Measurements from ENCODE around the gene DYNC1I1.
"Not testable (repeated sequence)": the region's sequence is repeated elsewhere in the genome, so short reads cannot be mapped to it uniquely, and the experiment has no call there.

The DYNC1I1 gene

DNA sequence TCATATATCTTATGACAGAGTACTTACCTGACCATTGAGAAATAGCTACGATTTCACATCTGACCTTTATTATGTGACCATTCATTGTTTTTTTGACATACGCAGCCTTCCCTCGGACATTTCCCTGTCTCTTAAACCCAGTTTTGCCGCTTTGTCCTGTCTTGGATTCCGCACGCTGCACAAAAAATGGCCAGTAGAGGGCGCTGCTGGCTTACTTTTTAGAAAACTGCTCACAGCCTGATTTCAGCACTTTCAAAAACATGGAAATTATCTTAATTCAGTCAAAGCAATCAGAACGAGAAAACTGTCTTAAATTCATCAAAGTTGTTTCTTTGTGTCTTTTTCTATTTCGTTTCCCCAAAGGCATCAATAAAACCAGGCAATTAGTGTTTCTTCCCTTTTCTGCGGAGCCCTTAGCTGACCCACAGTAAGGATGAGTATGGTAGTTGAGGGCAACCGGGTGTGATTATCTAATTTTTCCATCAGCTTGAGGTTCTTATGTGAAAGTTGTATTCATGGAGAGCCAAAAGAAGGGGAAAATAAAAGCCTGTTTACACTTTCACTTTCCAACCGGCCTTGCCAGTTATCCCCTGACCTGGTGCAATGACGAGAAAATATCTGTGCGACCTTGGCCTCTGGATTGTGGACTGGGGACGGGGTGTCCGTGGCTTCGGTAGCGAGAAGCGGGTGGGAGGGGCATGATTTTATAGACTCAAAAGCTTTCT is 144.4 kb downstream of the DYNC1I1 start:
- peak; percentile 74 for DNase-seq

DNA sequence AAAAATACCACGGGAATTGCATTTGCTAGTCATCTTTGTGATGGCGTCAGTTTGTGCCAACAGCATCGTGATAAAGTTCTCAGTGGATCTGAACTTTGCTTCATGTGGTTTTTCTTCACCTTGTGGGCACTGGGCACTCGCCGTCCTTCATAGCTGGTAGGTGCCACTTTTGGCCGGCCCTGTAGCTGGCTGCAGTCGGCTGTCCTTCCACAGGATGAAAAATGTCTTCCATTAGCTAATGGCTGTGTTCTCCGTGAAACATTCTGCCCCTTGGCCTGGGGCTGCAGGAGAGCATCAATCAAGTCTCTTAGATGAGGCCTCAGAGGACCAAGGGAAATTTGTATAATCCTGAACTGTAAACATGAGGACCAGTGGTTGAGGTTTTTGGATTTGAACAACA is 145.3 kb downstream of the DYNC1I1 start:
- no peak for DNase-seq

- DNase-seq = no peak
These were observed 147.2 kb downstream of the DYNC1I1 start for GRCh38 chr7:95919556-95919955.

DNA sequence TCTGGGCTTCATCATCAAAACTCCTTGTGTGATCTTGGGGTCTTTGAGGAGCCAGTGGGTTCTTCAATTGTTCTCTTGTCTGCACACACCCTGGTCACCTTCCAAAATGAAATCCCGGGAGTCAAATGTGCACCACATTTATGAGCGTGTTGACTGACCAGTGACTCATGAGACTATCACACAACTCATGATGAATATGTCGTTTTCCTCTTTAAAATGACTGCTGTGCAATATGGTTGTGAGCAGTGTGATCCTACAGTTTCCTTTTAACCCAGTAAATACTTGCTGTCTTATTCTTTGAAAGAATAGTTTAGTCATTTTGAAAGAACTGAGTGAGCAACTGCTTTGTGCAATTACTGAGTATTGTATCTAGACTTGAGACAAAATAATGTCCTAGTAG is 149.2 kb downstream of the DYNC1I1 start:
- DNase-seq = no peak

DNA sequence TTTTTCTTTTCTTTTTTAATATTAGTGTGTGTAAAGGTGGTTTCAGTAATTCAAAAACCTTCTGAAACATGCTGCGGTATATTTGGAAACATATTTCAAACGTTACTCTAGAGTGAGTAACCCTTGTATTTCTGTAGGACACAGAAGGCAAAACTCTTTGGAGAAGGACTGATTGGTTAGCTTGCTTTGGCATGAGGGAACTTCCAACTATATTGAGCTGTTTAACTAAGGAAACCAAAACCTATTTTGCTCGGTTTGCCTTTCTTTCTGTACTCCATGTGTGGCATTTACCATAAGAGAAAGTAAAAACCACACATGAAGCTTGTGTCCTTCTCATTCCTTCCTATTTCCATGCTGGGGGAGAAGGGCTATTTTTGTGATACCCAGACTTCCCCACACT is 149.8 kb downstream of the DYNC1I1 start:
- no peak for DNase-seq

DNA sequence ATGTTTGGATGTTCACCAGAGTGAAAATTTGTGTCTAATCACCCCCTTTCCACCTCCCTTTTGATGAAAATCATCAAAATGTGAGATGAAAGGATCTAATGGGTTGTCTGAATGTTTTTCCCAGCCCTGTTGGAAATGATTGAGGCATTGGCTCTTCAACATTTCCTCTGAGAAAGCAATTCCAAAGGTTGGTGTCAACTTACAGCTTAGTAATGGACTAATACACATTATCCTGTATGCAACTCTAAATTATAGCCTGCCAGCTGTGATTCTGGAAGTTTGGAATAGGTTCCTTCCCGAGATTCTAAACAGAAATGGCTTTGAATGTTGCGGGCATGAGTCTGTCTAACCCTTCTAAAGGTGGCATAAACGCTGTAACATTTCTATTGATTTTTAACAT is 152.9 kb downstream of the DYNC1I1 start:
- no peak for DNase-seq

- no peak for DNase-seq
These were observed 153.6 kb downstream of the DYNC1I1 start for GRCh38 chr7:95925971-95926370.

GRCh38 chr7:95927756-95928155 is 155.4 kb downstream of the DYNC1I1 start:
- DNase-seq = no peak

- no peak for DNase-seq
These were observed 157.4 kb downstream of the DYNC1I1 start for GRCh38 chr7:95929710-95930280.

GRCh38 chr7:95931460-95932232 is 159.3 kb downstream of the DYNC1I1 start:
- DNase-seq = no peak

DNA sequence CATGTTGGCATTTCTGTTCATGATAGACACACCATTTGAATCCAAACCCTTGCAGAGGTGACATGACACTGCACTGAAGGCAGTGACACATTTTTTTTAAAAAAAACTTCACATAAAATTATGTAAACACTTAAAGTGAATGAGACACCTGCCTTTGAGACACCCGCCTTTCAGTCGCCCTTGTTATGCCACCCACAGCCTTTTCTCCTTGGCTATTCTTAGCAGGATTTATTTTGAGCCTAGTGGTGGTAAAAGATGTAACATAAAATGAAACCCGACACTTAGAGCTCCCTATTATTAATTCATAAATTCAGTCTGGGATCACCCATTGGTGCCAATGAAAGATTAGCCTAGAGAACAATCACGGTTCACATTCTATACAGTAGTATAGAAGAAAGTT is 161.3 kb downstream of the DYNC1I1 start:
- DNase-seq = no peak

DNA sequence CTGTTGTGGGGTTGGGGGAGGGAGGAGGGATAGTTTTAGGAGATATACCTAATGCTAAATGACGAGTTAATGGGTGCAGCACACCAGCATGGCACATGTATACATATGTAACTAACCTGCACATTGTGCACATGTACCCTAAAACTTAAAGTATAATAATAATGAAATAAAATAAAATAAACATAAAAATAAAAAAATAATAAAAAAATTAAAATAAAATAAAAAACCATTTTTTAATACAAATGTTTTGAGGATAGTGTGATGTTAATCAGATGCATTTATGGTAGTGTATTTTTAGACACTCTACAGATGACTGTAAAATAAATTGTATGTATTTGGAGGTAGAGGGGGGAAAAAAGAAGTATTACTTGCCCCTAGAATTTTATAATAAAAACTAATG is 172.5 kb downstream of the DYNC1I1 start:
- not testable (repeated sequence) for DNase-seq

GRCh38 chr7:95950698-95951097 is 178.3 kb downstream of the DYNC1I1 start:
- DNase-seq = no peak

DNA sequence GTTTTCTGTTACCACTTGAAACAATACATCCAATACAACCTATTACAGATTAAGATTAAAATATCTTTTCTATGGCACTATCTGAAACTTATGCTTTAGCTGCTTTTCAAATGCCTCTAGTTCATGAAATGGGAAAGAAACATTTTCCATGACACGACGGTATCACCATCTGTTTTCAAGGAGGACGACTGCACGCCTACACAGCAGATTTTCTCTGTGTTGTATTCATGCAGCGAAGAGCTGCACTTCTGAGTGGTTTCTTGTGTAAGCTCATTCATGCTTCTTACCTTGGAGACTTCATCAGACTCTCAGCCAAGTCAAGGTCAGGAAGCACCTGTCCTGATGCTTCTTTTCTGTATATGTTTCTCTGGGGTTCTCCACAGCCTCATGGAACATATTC is 179.2 kb downstream of the DYNC1I1 start:
- DNase-seq = no peak

DNA sequence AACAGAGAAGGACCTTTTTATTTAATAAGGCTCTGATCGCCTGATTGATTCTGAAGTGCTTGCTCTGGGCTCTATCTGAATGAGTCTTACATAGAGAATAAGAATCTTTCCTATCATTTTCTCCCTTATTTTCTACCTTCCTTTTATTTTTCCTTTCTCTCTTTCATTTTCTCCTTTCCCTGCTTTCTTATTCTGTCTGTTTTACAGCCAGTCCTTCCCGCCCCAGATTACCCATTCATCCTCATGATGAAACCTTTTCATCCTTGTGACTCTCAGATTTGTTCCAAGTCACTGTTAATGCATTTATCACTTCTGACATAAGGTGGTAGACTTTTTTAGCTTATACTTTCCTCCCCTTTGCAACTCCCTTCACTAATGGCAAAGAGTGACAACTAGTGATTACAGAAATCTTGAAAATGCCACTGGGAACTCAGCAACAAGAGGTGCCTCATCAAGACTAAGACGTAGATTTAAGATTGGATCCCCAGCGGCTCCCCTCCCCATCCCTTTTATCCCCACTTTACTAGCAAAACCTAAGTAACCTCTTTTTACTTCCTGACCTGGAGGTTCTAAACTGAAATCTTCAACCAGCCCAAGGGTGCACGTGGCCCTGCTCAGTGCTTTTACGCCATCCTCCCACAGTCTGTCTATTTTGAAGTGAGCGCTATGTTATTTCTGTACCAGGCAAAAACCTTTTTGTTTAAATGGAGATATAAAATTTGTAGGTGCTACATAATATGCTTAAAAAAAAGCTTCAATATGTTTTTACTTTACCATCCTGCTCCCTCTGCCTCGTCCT is 179.8 kb downstream of the DYNC1I1 start:
- DNase-seq = no peak

- no peak for DNase-seq
These were observed 180.5 kb downstream of the DYNC1I1 start for GRCh38 chr7:95952851-95953250.

GRCh38 chr7:95955748-95956147 is 183.4 kb downstream of the DYNC1I1 start:
- DNase-seq = no peak

- DNase-seq = no peak
These were observed 185.2 kb downstream of the DYNC1I1 start for GRCh38 chr7:95957510-95957909.

DNA sequence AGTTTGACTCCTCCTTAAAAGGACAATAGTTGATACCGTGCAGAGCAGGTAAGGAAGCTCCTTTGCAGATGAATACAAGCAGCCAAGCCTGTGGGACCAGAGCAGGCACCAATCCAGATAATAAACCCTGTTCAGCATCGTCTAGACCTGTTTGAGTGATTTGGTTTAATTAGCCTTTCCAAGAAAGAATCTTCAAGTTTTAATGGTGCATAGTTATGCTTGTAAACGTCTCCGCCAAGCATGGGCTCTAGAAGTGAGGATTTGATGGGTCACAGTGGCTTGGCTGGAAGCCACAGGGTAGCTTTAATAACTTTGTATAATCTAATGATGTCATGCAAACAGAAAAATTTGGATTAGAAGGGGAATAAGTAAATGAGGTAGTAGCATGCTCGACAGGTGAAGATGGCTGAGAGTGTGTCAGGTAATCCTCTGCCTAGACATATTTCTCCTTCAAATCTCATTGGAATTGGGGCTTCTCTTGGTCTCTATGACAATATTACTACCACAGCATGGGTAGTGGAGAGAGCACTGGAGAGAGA is 188.4 kb downstream of the DYNC1I1 start:
- no peak for DNase-seq

DNA sequence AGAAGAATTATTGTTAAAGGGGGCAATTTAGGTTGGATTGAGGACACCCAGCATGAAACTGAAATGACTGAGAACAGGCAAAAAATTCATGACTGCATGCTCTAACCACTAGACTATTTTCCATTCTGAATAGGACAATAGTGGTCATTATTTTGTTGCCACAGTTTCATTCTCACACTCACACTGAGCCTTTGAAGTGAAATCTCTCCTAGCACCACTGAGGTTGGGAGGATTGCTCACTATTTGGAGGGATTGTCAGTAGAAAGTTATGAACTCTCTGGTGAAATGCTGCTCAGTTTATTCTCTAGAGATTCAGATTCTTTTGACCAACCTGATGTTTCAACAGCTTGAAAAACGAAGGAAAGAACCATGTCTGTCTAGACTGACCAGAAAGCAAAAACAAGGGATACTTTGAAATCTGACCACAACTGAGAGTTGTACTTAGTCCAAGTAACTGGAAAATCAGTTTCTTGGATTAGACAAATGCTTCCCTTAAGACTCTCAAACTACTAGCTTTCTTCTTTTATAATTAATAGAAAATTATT is 191.2 kb downstream of the DYNC1I1 start:
- DNase-seq = no peak

DNA sequence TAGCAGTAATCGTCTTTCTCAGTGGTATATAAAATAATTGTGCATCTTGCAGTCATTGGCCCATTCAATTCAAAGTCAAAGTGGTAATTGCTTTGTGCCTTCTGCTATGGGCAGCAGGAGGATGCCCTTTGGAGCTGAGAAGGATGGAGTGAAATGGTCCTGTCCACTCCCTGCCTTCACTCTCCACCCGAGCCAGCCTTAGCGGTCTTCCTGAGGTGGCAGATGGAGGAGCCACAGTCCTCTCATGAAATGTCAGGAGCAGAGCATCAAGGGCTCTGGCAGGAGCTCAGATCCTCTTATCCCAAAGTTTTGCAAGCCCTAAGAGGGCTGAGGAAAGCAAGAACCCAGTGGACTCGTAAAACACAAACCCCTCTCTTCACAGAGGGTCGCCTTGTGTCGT is 199.4 kb downstream of the DYNC1I1 start:
- DNase-seq = no peak

DNA sequence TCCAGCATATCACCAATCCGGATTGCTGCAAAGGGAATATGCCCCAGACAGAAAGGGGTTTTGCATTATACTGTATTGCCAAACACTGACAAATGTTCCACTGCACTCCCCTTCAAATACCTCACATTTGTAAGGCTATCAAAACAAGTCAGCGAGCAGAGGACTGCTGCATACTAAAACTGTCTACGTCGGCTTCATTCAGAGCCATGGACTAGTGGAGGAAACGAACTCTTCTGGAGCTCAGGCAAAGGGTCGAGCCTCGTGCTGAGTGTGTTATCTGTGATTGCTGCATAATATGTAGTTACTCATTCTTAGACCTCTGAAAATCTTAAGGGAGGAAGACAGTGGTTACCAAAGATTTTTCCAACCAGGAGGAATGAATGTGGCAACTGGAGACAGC is 200.2 kb downstream of the DYNC1I1 start:
- no peak for DNase-seq

GRCh38 chr7:95974108-95974507 is 201.8 kb downstream of the DYNC1I1 start:
- DNase-seq = no peak
